GM21360 (cell line): ENCODE results near the gene CXCL16.

Source experiments
- ATAC-seq: cut with Tn5 transposase; IDR thresholded peaks from one replicate; pipeline ENCODE4 v1.9.1; 2021; ENCODE audit warnings: mild to moderate bottlenecking, moderate library complexity; ENCODE audit not compliant: unreplicated experiment

The CXCL16 gene

GRCh38 chr17:4739122-4740024 is at the start of gene CXCL16, which contains the start of gene ZMYND15:
Gene CXCL16 (minus strand): TSS chr17:4739928. CDS start chr17:4739339, 589 bp downstream.
Gene ZMYND15 (plus strand): TSS chr17:4739833. CDS start chr17:4740549, 716 bp downstream.
- no peak for ATAC-seq

- no peak for ATAC-seq
Observed at GRCh38 chr17:4788807-4789700, 49.3 kb upstream of the CXCL16 start, which contains the start of gene GLTPD2. Gene GLTPD2 (plus strand): TSS chr17:4788964. CDS start chr17:4789012, 48 bp downstream.

- ATAC-seq = no peak
Observed at GRCh38 chr17:4788159-4788806, 48.6 kb upstream of the CXCL16 start.

- no peak for ATAC-seq
Observed at GRCh38 chr17:4786516-4786915, 46.8 kb upstream of the CXCL16 start.

GRCh38 chr17:4786106-4786511 is 46.4 kb upstream of the CXCL16 start, which contains the start of gene VMO1:
Gene VMO1 (minus strand): TSS chr17:4786364. CDS start chr17:4786352, 12 bp downstream.
- ATAC-seq = no peak

- no peak for ATAC-seq
Observed at GRCh38 chr17:4785311-4786105, 45.8 kb upstream of the CXCL16 start.

GRCh38 chr17:4782652-4783051 is 42.9 kb upstream of the CXCL16 start:
- no peak for ATAC-seq

GRCh38 chr17:4780325-4780955 is 40.7 kb upstream of the CXCL16 start:
- ATAC-seq = no peak

- no peak for ATAC-seq
Observed at GRCh38 chr17:4777969-4778760, 38.4 kb upstream of the CXCL16 start.

- ATAC-seq = no peak
Observed at GRCh38 chr17:4772235-4772613, 32.5 kb upstream of the CXCL16 start.

- no peak for ATAC-seq
Observed at GRCh38 chr17:4771519-4772234, 31.9 kb upstream of the CXCL16 start, which contains the start of gene TM4SF5. Gene TM4SF5 (plus strand): TSS chr17:4771886. CDS start chr17:4771923, 37 bp downstream.

- no peak for ATAC-seq
Observed at GRCh38 chr17:4769628-4770027, 29.9 kb upstream of the CXCL16 start.

- no peak for ATAC-seq
Observed at GRCh38 chr17:4768298-4768697, 28.6 kb upstream of the CXCL16 start.

GRCh38 chr17:4766723-4767122 is 27.0 kb upstream of the CXCL16 start:
- ATAC-seq = no peak

GRCh38 chr17:4766201-4766600 is 26.5 kb upstream of the CXCL16 start:
- no peak for ATAC-seq

GRCh38 chr17:4764595-4764994 is 24.9 kb upstream of the CXCL16 start:
- ATAC-seq = no peak

GRCh38 chr17:4759776-4760236 is 20.1 kb upstream of the CXCL16 start:
- no peak for ATAC-seq

- no peak for ATAC-seq
Observed at GRCh38 chr17:4753392-4753791, 13.7 kb upstream of the CXCL16 start.
